ENCODE data around the gene CLCNKB.

DNA sequence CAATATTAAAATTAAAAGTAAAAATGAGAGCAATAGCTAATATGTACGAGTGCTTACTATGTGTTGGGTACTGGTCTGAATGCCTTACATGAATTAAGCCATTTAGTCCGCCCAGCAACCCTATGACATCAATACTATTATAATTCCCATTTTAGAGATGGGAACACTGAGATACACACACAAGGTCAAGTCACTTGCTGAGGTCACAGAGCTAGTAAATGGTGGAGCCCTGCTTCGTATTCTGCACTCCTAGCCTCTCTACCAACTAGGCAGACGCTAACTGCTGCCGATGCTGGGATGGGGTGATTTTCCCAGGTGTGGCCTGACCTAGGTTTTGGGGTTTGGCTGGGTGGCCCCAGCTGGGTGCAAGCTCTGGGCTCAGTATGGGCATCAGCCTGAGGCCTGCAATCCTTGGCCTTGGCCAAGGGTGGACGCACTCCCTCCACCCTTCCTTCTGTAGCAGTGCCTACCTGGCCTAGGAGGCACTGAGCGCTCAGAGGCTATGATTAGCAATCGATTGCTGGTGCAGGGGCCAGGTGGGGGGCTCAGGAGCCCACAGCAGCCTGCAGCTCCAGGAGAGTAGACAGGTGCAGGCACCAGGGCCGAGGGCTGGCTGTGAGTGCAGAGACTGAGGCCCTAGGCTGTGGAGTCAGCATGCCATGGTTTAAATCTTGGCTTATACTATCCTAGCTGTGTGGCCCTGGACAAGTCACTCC, 27.2 kb downstream of the CLCNKB start:
- TF ChIP-seq POLR2AphosphoS5 (IDR thresholded peaks at IDR 0.05; ENCODE audit: low read depth, low read length) (no peak), POLR2A (IDR thresholded peaks at IDR 0.05; ENCODE audit: low read depth, low read length) (no peak), TAF1 (IDR thresholded peaks at IDR 0.05; ENCODE audit: borderline replicate concordance, low read depth, low read length) (no peak)

Measured in GM12892 (cell line).